NT2/D1 (cell line): ENCODE results near the gene KCNH5.

Source experiments
- SUZ12 ChIP-seq: IDR thresholded peaks from 2 replicates; pipeline ENCODE4 v1.6.1; 2011; ENCODE audit not compliant: insufficient read length, insufficient read depth; ENCODE audit errors: extremely low read depth
- YY1 ChIP-seq: IDR thresholded peaks from 2 replicates; pipeline ENCODE4 v1.6.1; 2011; ENCODE audit not compliant: insufficient read length, insufficient read depth
- ZNF274 ChIP-seq: IDR thresholded peaks from 2 replicates; pipeline ENCODE4 v1.6.1; 2011; ENCODE audit warnings: mild to moderate bottlenecking, low read depth, low read length

DNA sequence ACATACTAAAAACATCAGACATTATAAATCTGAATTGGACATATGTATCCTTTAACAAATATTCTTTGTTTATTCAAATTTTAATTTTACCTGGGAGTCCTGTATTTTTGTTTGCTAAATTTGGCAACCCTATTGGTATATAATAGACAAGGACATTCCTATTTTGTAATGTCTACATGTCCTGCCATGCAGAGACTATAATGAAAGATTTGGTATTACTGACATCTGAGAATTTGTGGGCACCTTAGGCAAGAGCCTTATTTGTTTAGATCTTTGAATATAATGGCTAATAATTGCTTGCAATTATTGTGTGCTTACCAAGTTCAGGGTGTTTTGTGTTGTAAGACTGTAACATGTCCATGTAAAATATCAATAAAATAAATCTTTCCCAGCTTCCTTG, 334.4 kb downstream of the KCNH5 start:
- TF ChIP-seq ZNF274 (no peak), YY1 (no peak), SUZ12 (no peak)
